HEK293T (cell line): ENCODE data around the gene ZNF474.

Experiments used
- CTCF ChIA-PET: fragments of 350-600 bp; formaldehyde crosslinking; extraction: SDS; loops from one replicate; lab custom pipeline; 2021; ENCODE audit warnings: antibody characterized with exemption, inconsistent platforms; lab: Yijun Ruan, JAX
- POLR2A ChIA-PET: fragments of 350-600 bp; formaldehyde crosslinking; extraction: SDS; loops from one replicate; lab custom pipeline; 2020; ENCODE audit warnings: antibody characterized with exemption, inconsistent platforms; lab: Yijun Ruan, JAX
- DNase-seq: peaks from one replicate; pipeline ENCODE4 v3.0.0; 2012; ENCODE audit warnings: mixed read lengths; ENCODE audit errors: extremely low spot score
- ARNT ChIP-seq: fragments of 450-650 bp; IDR thresholded peaks from 2 replicates; pipeline ENCODE4 v1.6.1; 2017; ENCODE audit warnings: mild to moderate bottlenecking
- BHLHE40 ChIP-seq: fragments of 450-650 bp; IDR thresholded peaks from 2 replicates; pipeline ENCODE4 v1.6.1; 2016; ENCODE audit warnings: mild to moderate bottlenecking, moderate library complexity, borderline replicate concordance
- CTBP1 ChIP-seq: fragments of 450-650 bp; IDR thresholded peaks from 2 replicates; pipeline ENCODE4 v1.6.1; 2016; ENCODE audit warnings: borderline replicate concordance
- ELF4 ChIP-seq: fragments of 450-650 bp; IDR thresholded peaks from 2 replicates; pipeline ENCODE4 v1.6.1; 2017; ENCODE audit warnings: antibody characterized with exemption
- FOXA1 ChIP-seq: fragments of 450-650 bp; IDR thresholded peaks from 2 replicates; pipeline ENCODE4 v1.6.1; 2016; ENCODE audit warnings: mild to moderate bottlenecking
- FOXK2 ChIP-seq: fragments of 450-650 bp; IDR thresholded peaks from 2 replicates; pipeline ENCODE4 v1.6.1; 2016; ENCODE audit warnings: mild to moderate bottlenecking
- FOXM1 ChIP-seq: fragments of 450-650 bp; IDR thresholded peaks from 2 replicates; pipeline ENCODE4 v1.6.1; 2017; ENCODE audit warnings: mild to moderate bottlenecking, borderline replicate concordance
- HDGF ChIP-seq: fragments of 450-650 bp; IDR thresholded peaks from 2 replicates; pipeline ENCODE4 v1.6.1; 2017; ENCODE audit warnings: antibody characterized with exemption, borderline replicate concordance
- L3MBTL2 ChIP-seq: fragments of 450-650 bp; conservative IDR thresholded peaks from 2 replicates; pipeline ENCODE4 v1.6.1; 2016; ENCODE audit warnings: mild to moderate bottlenecking
- LEF1 ChIP-seq: fragments of 450-650 bp; IDR thresholded peaks from 2 replicates; pipeline ENCODE4 v1.6.1; 2017; ENCODE audit warnings: mild to moderate bottlenecking, borderline replicate concordance
- NFRKB ChIP-seq: fragments of 450-650 bp; IDR thresholded peaks from 2 replicates; pipeline ENCODE4 v1.6.1; 2016; ENCODE audit warnings: mild to moderate bottlenecking, moderate library complexity
- SP1 ChIP-seq: fragments of 450-650 bp; IDR thresholded peaks from 2 replicates; pipeline ENCODE4 v1.6.1; 2017
- SUZ12 ChIP-seq: fragments of 450-650 bp; IDR thresholded peaks from 2 replicates; pipeline ENCODE4 v1.6.1; 2016; ENCODE audit warnings: mild to moderate bottlenecking
- TARDBP ChIP-seq: fragments of 450-650 bp; IDR thresholded peaks from 2 replicates; pipeline ENCODE4 v1.6.1; 2016
- ZNF384 ChIP-seq: fragments of 450-650 bp; IDR thresholded peaks from 2 replicates; pipeline ENCODE4 v1.6.1; 2016
- TF ChIP-seq, protein P1 (sequence below): fragments of 450-650 bp; IDR thresholded peaks from 2 replicates; pipeline ENCODE4 v1.6.1; 2016

Gene ZNF474

GRCh38 chr5:122144236-122144635, 14.9 kb downstream of the ZNF474 start:
- TF ChIP-seq ARNT (no peak), CTBP1 (no peak), BHLHE40 (no peak), HDGF (no peak), LEF1 (no peak), TARDBP (no peak), FOXA1 (no peak), ELF4 (no peak), SUZ12 (no peak), L3MBTL2 (no peak), NFRKB (no peak), FOXK2 (no peak), ZNF384 (no peak), FOXM1 (no peak), SP1 (no peak)
- TF ChIP-seq, protein P1, sequence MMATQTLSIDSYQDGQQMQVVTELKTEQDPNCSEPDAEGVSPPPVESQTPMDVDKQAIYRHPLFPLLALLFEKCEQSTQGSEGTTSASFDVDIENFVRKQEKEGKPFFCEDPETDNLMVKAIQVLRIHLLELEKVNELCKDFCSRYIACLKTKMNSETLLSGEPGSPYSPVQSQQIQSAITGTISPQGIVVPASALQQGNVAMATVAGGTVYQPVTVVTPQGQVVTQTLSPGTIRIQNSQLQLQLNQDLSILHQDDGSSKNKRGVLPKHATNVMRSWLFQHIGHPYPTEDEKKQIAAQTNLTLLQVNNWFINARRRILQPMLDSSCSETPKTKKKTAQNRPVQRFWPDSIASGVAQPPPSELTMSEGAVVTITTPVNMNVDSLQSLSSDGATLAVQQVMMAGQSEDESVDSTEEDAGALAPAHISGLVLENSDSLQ: no peak
- ChIA-PET CTCF (interaction anchor here (2.7 kb wide), 1 partner anchor 12 kb away, joined by 7 read pairs; no protein-coding TSS in a partner anchor), POLR2A (no interaction called here)
- DNase-seq: no peak

DNA sequence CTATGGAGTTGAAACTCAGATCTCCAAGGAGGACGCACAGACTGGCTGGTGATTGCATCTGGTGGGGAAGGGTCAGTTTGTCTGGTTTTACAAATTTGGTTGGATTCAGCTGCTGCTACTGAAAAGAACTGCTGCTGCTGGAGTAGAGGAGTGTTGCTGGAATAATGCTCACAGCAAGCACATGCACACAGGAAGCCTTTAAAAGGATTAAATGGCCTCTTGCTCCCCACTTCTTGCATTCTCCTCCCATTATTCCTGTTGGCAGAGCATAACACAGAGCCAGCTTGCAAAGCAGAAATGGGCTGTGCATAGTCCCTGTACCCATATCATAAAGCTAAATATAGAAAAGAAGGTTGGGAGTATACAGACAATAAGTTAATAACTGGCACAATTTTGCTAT, 16.6 kb downstream of the ZNF474 start:
- ChIA-PET CTCF (no interaction called here), POLR2A (no interaction called here)
- no peak for TF ChIP-seq BHLHE40
- TF ChIP-seq, protein P1: no peak
- TF ChIP-seq FOXA1: no peak
- TF ChIP-seq NFRKB: no peak
- TF ChIP-seq FOXK2: no peak
- no peak for TF ChIP-seq LEF1
- no peak for TF ChIP-seq FOXM1
- TF ChIP-seq TARDBP: no peak
- TF ChIP-seq CTBP1: no peak
- TF ChIP-seq ELF4: no peak
- TF ChIP-seq ZNF384: no peak
- TF ChIP-seq SUZ12: no peak
- no peak for DNase-seq

DNA sequence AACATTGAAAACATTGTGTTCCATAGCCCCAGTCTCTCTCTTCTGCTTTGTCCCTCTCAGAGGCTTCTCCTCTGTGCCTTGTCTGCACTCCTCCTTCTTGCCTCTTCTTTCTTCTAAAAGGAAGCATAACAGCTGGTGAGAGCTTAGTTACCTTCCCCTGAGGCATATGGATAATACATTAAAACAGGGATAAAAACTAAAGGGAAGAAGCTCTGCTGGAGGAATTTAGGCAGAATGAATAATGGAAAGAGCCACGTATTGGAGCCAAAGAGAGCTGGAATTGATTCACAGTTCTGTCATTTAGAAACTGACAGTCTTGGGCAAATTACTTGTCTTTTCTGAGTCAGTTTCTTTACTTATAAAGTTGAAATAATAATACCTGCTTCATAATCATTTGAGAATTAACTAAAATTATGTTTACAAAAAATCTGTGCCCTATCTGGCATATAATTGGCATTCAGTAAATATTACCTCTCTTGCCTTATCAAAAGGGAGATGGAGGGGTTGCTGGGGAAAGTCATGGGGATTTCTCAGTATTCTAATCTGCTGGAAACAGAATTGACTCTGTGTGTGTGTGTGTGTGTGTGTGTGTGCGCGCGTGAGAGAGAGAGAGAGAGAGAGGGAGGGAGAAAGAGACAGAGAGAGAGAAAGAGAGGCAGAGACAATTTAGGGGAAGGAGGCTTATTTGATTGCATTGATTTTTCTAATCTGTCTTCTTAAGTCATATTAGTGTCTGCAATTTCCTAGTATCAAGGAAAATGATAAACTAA, 20.2 kb downstream of the ZNF474 start:
- ChIA-PET POLR2A (no interaction called here), CTCF (no interaction called here)
- no peak for DNase-seq
- TF ChIP-seq FOXK2 (no peak), L3MBTL2 (no peak), SUZ12 (no peak), BHLHE40 (no peak), TARDBP (no peak), CTBP1 (no peak)

GRCh38 chr5:122150215-122150614, 20.9 kb downstream of the ZNF474 start:
- TF ChIP-seq ZNF384 (no peak), HDGF (no peak), TARDBP (no peak), NFRKB (no peak), L3MBTL2 (no peak), CTBP1 (no peak), SUZ12 (no peak), ELF4 (no peak), FOXA1 (no peak), LEF1 (no peak), FOXM1 (no peak), FOXK2 (no peak), SP1 (no peak), ARNT (no peak), BHLHE40 (no peak)
- TF ChIP-seq, protein P1: no peak
- ChIA-PET POLR2A (no interaction called here), CTCF (no interaction called here)
- DNase-seq: no peak

DNA sequence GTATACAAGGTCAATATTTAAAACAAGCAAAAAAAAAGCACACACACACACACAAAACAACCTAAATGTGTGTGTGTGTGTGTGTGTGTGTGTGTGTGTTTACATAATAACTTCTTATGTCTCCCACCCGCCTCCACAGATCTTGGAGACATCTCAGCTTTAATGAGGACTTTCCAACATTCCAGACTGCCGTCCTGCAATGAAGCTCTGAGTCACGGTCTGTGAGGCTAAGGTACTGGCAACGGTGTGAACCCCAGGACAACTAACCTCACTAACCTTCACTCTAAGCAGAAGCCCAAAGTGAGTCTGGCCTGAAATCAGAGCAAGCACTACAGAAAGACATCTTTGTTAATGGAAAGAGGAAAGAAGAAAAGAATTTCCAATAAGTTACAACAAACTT, 22.3 kb downstream of the ZNF474 start:
- CTCF ChIA-PET: no interaction called here
- no peak for DNase-seq
- POLR2A ChIA-PET: no interaction called here
- TF ChIP-seq FOXA1 (no peak), TARDBP (no peak), FOXM1 (no peak), LEF1 (no peak), SP1 (no peak), CTBP1 (no peak), ARNT (no peak), NFRKB (no peak), FOXK2 (no peak)

GRCh38 chr5:122152266-122152900, 23.0 kb downstream of the ZNF474 start:
- ChIA-PET POLR2A (no interaction called here), CTCF (no interaction called here)
- no peak for TF ChIP-seq LEF1
- TF ChIP-seq FOXM1: no peak
- no peak for TF ChIP-seq ZNF384
- TF ChIP-seq FOXA1: no peak
- TF ChIP-seq, protein P1: no peak
- DNase-seq: no peak
